Ovary (tissue), 3 donors: ENCODE results near the gene RABGGTB.
"Not testable (repeated sequence)": the region's sequence is repeated elsewhere in the genome, so short reads cannot be mapped to it uniquely, and the experiment has no call there.

Experiments
- EP300 ChIP-seq: sonication (generic); formaldehyde crosslinking; IDR thresholded peaks from one replicate; pipeline ENCODE4 v1.6.1; 2017; ENCODE audit warnings: antibody characterized with exemption
- POLR2A ChIP-seq: fragments of 450-650 bp; IDR thresholded peaks from one replicate; pipeline ENCODE4 v1.6.1; 2017; ENCODE audit warnings: antibody characterized with exemption, mild to moderate bottlenecking, moderate library complexity
- TF ChIP-seq, protein P1 (sequence below), 3 donors: fragments of 450-650 bp in 2 of 3; fragments of 200-600 bp in 1 of 3; IDR thresholded peaks; one replicate each; pipeline versions ENCODE4 v1.5.1 to v1.8.0; 2016 to 2022; ENCODE audit warnings: antibody characterized with exemption in 3 of 3, mild to moderate bottlenecking in 1 of 3
- donor health status: DM: no; HTN: no; CAD: no.

GRCh38 chr1:75758543-75758942, 27.5 kb upstream of the RABGGTB start:
- TF ChIP-seq, protein P1, sequence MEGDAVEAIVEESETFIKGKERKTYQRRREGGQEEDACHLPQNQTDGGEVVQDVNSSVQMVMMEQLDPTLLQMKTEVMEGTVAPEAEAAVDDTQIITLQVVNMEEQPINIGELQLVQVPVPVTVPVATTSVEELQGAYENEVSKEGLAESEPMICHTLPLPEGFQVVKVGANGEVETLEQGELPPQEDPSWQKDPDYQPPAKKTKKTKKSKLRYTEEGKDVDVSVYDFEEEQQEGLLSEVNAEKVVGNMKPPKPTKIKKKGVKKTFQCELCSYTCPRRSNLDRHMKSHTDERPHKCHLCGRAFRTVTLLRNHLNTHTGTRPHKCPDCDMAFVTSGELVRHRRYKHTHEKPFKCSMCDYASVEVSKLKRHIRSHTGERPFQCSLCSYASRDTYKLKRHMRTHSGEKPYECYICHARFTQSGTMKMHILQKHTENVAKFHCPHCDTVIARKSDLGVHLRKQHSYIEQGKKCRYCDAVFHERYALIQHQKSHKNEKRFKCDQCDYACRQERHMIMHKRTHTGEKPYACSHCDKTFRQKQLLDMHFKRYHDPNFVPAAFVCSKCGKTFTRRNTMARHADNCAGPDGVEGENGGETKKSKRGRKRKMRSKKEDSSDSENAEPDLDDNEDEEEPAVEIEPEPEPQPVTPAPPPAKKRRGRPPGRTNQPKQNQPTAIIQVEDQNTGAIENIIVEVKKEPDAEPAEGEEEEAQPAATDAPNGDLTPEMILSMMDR (IDR thresholded peaks at IDR 0.05), result not testable (repeated sequence)
- TF ChIP-seq POLR2A, EP300: not testable (repeated sequence)
